WTC11 (cell line): ENCODE results near the gene SPTLC2. TPM values are rescaled to one million over a fixed set of nuclear protein-coding genes. Genes with fewer than 3 reads are reported as not detected.

Experiments
- ATAC-seq: fragments of 200-7000 bp; cut with Tn5 transposase; 2 replicates; pipeline ENCODE4 v1.10.0; 2021; ENCODE audit warnings: mild to moderate bottlenecking, moderate library complexity
- CTCF ChIA-PET: fragments of 300-600 bp; sonication (Branson Sonifier 250); formaldehyde crosslinking; loops from one replicate; lab custom pipeline; 2021; ENCODE audit warnings: antibody characterized with exemption; lab: Charles Lee
- POLR2A ChIA-PET: fragments of 350-600 bp; sonication (Branson Sonifier 250); formaldehyde crosslinking; loops from one replicate; lab custom pipeline; 2021; ENCODE audit warnings: antibody characterized with exemption; lab: Charles Lee
- DNase-seq: peaks from one replicate; pipeline ENCODE4 v3.0.0; 2021; ENCODE audit warnings: low spot score
- H3K27ac Mint-ChIP-seq: 2 replicates; pipeline ENCODE4 v1.8.0; 2021; ENCODE audit warnings: mixed read lengths
- H3K27me3 Mint-ChIP-seq: 2 replicates; pipeline ENCODE4 v1.8.0; 2021; ENCODE audit warnings: low read depth, mild to moderate bottlenecking, moderate library complexity, mixed read lengths
- H3K36me3 Mint-ChIP-seq: 2 replicates; pipeline ENCODE4 v1.8.0; 2021; ENCODE audit warnings: mixed read lengths
- H3K4me1 Mint-ChIP-seq: 2 replicates; pipeline ENCODE4 v1.8.0; 2022; ENCODE audit warnings: mixed read lengths
- H3K4me3 Mint-ChIP-seq: 2 replicates; pipeline ENCODE4 v1.8.0; 2021; ENCODE audit warnings: mild to moderate bottlenecking, moderate library complexity, mixed read lengths
- H3K9me3 Mint-ChIP-seq: 2 replicates; pipeline ENCODE4 v1.8.0; 2021; ENCODE audit warnings: mixed read lengths
- ATF1 ChIP-seq: sonication (generic); formaldehyde crosslinking; IDR thresholded peaks from 2 replicates; pipeline ENCODE4 v1.8.1; 2023; ENCODE audit warnings: mild to moderate bottlenecking, moderate library complexity, missing genetic modification reagents
- CREB1 ChIP-seq: sonication (generic); formaldehyde crosslinking; IDR thresholded peaks from 2 replicates; pipeline ENCODE4 v1.8.0; 2023; ENCODE audit warnings: mild to moderate bottlenecking, missing genetic modification reagents
- ELF4 ChIP-seq: sonication (generic); formaldehyde crosslinking; IDR thresholded peaks from 2 replicates; pipeline ENCODE4 v1.8.1; 2022; ENCODE audit warnings: low read depth, mild to moderate bottlenecking, moderate library complexity, missing genetic modification reagents
- FOXK1 ChIP-seq: sonication (generic); formaldehyde crosslinking; IDR thresholded peaks from 2 replicates; pipeline ENCODE4 v1.8.0; 2022; ENCODE audit warnings: mild to moderate bottlenecking, moderate library complexity, missing genetic modification reagents
- GABPB1 ChIP-seq: sonication (generic); formaldehyde crosslinking; IDR thresholded peaks from 2 replicates; pipeline ENCODE4 v1.8.1; 2023; ENCODE audit warnings: mild to moderate bottlenecking, missing genetic modification reagents
- HMGA2 ChIP-seq: fragments of 250-450 bp; sonication (Bioruptor Pico); IDR thresholded peaks from 2 replicates; pipeline ENCODE4 v1.4.0; 2021; ENCODE audit warnings: mild to moderate bottlenecking, moderate library complexity
- JUN ChIP-seq: sonication (generic); formaldehyde crosslinking; IDR thresholded peaks from 2 replicates; pipeline ENCODE4 v1.8.0; 2023; ENCODE audit warnings: mild to moderate bottlenecking, missing genetic modification reagents
- NFE2L1 ChIP-seq: sonication (generic); formaldehyde crosslinking; IDR thresholded peaks from 2 replicates; pipeline ENCODE4 v1.8.1; 2023; ENCODE audit warnings: missing genetic modification reagents
- NFYB ChIP-seq: sonication (generic); formaldehyde crosslinking; conservative IDR thresholded peaks from 2 replicates; pipeline ENCODE4 v1.8.0; 2022; ENCODE audit warnings: low read depth, missing genetic modification reagents
- TCF7 ChIP-seq: sonication (generic); formaldehyde crosslinking; IDR thresholded peaks from 2 replicates; pipeline ENCODE4 v1.8.0; 2022; ENCODE audit warnings: mild to moderate bottlenecking, low read depth, missing genetic modification reagents, moderate library complexity
- USF2 ChIP-seq: sonication (generic); formaldehyde crosslinking; IDR thresholded peaks from 2 replicates; pipeline ENCODE4 v1.8.1; 2023; ENCODE audit warnings: mild to moderate bottlenecking, missing genetic modification reagents, moderate library complexity
- ZMAT4 ChIP-seq: fragments of 250-450 bp; sonication (Bioruptor Pico); IDR thresholded peaks from 2 replicates; pipeline ENCODE4 v1.9.0; 2021; ENCODE audit warnings: mild to moderate bottlenecking
- ZNF263 ChIP-seq: sonication (generic); formaldehyde crosslinking; IDR thresholded peaks from 2 replicates; pipeline ENCODE4 v1.8.1; 2022; ENCODE audit warnings: low read depth, mild to moderate bottlenecking, moderate library complexity, missing genetic modification reagents
- ZNF423 ChIP-seq: fragments of 250-450 bp; sonication (Bioruptor Pico); IDR thresholded peaks from 2 replicates; pipeline ENCODE4 v2.1.2; 2022; ENCODE audit warnings: mild to moderate bottlenecking, moderate library complexity
- ZNF425 ChIP-seq: fragments of 250-450 bp; sonication (Bioruptor Pico); conservative IDR thresholded peaks from 2 replicates; pipeline ENCODE4 v1.9.0; 2021; ENCODE audit warnings: mild to moderate bottlenecking
- ZSCAN18 ChIP-seq: fragments of 250-450 bp; sonication (Bioruptor Pico); IDR thresholded peaks from 2 replicates; pipeline ENCODE4 v2.1.2; 2022; ENCODE audit warnings: mild to moderate bottlenecking, moderate library complexity
- total RNA-seq: library from RNA; stranded (reverse); gene quantifications from 3 replicates; pipeline ENCODE4 v1.2.3, GENCODE V29; 2021
- TF ChIP-seq, protein P1 (sequence below): sonication (generic); formaldehyde crosslinking; IDR thresholded peaks from 2 replicates; pipeline ENCODE4 v1.8.0; 2023; ENCODE audit warnings: missing genetic modification reagents, mild to moderate bottlenecking, borderline replicate concordance
- TF ChIP-seq, protein P2 (sequence below): sonication (generic); formaldehyde crosslinking; IDR thresholded peaks from 2 replicates; pipeline ENCODE4 v1.8.1; 2022; ENCODE audit warnings: low read depth, mild to moderate bottlenecking, moderate library complexity, missing genetic modification reagents, borderline replicate concordance
- TF ChIP-seq, protein P3 (sequence below): sonication (generic); formaldehyde crosslinking; IDR thresholded peaks from 2 replicates; pipeline ENCODE4 v1.8.0; 2022; ENCODE audit warnings: mild to moderate bottlenecking, missing genetic modification reagents

SPTLC2 gene
- total RNA-seq, 1 experiment from 2014 or later = 40.1 TPM

DNA sequence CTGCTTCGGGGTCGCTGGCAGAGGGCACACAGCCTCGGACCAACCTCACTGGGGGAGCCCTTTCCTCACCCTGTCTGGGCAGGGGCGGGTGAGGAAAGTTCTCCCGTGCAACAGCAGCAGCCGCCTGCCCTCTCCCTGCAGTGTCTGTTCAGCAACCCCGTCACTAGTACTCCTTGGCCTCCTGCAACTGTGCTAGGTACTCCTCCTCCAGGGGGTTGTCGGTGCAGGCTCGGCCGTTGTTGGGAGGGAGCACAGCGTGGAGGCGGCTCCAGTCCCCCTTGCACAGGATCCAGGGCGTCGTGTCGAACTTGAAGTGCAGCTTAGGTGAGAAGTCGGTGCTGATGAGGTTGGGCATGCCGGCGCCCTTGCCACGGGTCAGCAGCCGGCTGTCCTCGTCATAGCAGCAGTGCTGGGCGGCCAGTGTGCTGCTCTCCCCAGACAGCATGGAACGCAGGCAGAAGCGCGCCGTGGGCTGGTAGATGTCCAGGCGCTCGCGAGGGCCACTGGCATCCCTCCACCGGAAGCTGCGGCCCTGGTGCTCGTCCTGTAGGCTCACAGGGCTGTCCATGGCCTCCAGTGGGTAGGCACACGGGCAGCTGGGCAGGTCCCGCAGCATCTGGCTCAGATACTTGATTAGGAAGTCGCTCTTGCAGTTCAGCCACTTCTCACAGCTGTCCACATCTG is 140.9 kb downstream of the SPTLC2 start (continued):
- no peak for TF ChIP-seq USF2
- no peak for TF ChIP-seq ZNF423 (CRISPR knock-in tag)
- no peak for TF ChIP-seq HMGA2 (CRISPR knock-in tag)
- TF ChIP-seq ZNF263 (CRISPR knock-in tag) = no peak
- TF ChIP-seq, protein P1, sequence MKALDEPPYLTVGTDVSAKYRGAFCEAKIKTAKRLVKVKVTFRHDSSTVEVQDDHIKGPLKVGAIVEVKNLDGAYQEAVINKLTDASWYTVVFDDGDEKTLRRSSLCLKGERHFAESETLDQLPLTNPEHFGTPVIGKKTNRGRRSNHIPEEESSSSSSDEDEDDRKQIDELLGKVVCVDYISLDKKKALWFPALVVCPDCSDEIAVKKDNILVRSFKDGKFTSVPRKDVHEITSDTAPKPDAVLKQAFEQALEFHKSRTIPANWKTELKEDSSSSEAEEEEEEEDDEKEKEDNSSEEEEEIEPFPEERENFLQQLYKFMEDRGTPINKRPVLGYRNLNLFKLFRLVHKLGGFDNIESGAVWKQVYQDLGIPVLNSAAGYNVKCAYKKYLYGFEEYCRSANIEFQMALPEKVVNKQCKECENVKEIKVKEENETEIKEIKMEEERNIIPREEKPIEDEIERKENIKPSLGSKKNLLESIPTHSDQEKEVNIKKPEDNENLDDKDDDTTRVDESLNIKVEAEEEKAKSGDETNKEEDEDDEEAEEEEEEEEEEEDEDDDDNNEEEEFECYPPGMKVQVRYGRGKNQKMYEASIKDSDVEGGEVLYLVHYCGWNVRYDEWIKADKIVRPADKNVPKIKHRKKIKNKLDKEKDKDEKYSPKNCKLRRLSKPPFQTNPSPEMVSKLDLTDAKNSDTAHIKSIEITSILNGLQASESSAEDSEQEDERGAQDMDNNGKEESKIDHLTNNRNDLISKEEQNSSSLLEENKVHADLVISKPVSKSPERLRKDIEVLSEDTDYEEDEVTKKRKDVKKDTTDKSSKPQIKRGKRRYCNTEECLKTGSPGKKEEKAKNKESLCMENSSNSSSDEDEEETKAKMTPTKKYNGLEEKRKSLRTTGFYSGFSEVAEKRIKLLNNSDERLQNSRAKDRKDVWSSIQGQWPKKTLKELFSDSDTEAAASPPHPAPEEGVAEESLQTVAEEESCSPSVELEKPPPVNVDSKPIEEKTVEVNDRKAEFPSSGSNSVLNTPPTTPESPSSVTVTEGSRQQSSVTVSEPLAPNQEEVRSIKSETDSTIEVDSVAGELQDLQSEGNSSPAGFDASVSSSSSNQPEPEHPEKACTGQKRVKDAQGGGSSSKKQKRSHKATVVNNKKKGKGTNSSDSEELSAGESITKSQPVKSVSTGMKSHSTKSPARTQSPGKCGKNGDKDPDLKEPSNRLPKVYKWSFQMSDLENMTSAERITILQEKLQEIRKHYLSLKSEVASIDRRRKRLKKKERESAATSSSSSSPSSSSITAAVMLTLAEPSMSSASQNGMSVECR = no peak
- TF ChIP-seq, all 79 proteins: peak for 0

GRCh38 chr14:77474479-77475177 is 141.8 kb downstream of the SPTLC2 start:
- no peaks in the 10 kb centered on the region for H3K9me3 Mint-ChIP-seq

More at GRCh38 chr14:77474479-77475177, 141.8 kb downstream of the SPTLC2 start:
- H3K4me3 Mint-ChIP-seq = no peak overlapping the region
- CTCF ChIA-PET = interaction anchor here (0.5 kb wide), 1 partner anchor 56 kb away, joined by 3 read pairs; no protein-coding TSS in a partner anchor
- H3K4me1 Mint-ChIP-seq = peaks cover 33% of the 10 kb centered on the region
- no peaks in the 10 kb centered on the region for H3K36me3 Mint-ChIP-seq
- TF ChIP-seq ZMAT4 (no peak), NFYB (CRISPR knock-in tag) (no peak), JUN (CRISPR knock-in tag) (no peak), TCF7 (CRISPR knock-in tag) (no peak), GABPB1 (CRISPR knock-in tag) (no peak), CREB1 (CRISPR knock-in tag) (no peak), FOXK1 (no peak), ATF1 (no peak), ZSCAN18 (CRISPR knock-in tag) (no peak), ZNF425 (CRISPR knock-in tag) (no peak), ELF4 (CRISPR knock-in tag) (no peak), NFE2L1 (CRISPR knock-in tag) (no peak), USF2 (no peak)
- TF ChIP-seq, protein P2, sequence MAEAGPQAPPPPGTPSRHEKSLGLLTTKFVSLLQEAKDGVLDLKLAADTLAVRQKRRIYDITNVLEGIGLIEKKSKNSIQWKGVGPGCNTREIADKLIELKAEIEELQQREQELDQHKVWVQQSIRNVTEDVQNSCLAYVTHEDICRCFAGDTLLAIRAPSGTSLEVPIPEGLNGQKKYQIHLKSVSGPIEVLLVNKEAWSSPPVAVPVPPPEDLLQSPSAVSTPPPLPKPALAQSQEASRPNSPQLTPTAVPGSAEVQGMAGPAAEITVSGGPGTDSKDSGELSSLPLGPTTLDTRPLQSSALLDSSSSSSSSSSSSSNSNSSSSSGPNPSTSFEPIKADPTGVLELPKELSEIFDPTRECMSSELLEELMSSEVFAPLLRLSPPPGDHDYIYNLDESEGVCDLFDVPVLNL = no peak
- TF ChIP-seq, protein P3, sequence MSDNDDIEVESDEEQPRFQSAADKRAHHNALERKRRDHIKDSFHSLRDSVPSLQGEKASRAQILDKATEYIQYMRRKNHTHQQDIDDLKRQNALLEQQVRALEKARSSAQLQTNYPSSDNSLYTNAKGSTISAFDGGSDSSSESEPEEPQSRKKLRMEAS (CRISPR knock-in tag) = no peak
- POLR2A ChIA-PET = interaction anchor here (1.3 kb wide), 1 partner anchor 17 kb away, joined by 3 read pairs; the partner anchor contains the start of gene VIPAS39
- no peak for ATAC-seq
- no peak for DNase-seq
- no peak overlapping the region for H3K27ac Mint-ChIP-seq
- no peaks in the 10 kb centered on the region for H3K27me3 Mint-ChIP-seq
